Endothelial cell of umbilical vein (primary cell): Measurements from ENCODE around the gene USF3. TPM values are rescaled to one million over a fixed set of nuclear protein-coding genes. Genes with fewer than 3 reads are reported as not detected.

Source experiments
- BruUV-seq: library from RNA; stranded (reverse); fragments of 400-500 nt; replicated peaks from 2 replicates; lab custom pipeline; 2021; lab: Mats Ljungman, UMichigan
- CTCF ChIA-PET: fragments of 300-600, 350-600 bp; sonication (Branson Sonifier 250); formaldehyde crosslinking; loops from one replicate; lab custom pipeline; 2021; ENCODE audit warnings: antibody characterized with exemption, inconsistent platforms; lab: Charles Lee
- POLR2A ChIA-PET: fragments of 300-600, 350-600 bp; sonication (Branson Sonifier 250); formaldehyde crosslinking; loops from one replicate; lab custom pipeline; 2021; ENCODE audit warnings: antibody characterized with exemption, inconsistent platforms; lab: Charles Lee
- DNase-seq: peaks from one replicate; pipeline ENCODE4 v3.0.0-alpha.2; 2011; ENCODE audit warnings: low read depth, low spot score
- FAIRE-seq: peaks from 2 replicates; lab custom pipeline; 2011; peaks lifted over from hg19 to GRCh38; lab: Jason Lieb, UNC
- H2AFZ ChIP-seq: 2 replicates; pipeline ENCODE4 v1.6.0; 2012; ENCODE audit warnings: low read depth, low read length, control low read depth, inconsistent platforms
- H3K27ac ChIP-seq: 2 replicates; pipeline ENCODE4 v1.5.1; 2011; ENCODE audit warnings: low read depth, mild to moderate bottlenecking, control low read depth, low read length, moderate library complexity; ENCODE audit not compliant: insufficient read depth
- H3K27me3 ChIP-seq, 2 experiments: 2 replicates each; pipeline versions ENCODE4 v1.6.0 to v1.6.1; 2011; ENCODE audit warnings: low read length in 2 of 2, mixed read lengths in 1 of 2; ENCODE audit not compliant: control insufficient read depth in 2 of 2, insufficient read depth in 2 of 2
- H3K36me3 ChIP-seq, 2 experiments: 2 replicates in 1 of 2; 3 replicates in 1 of 2; pipeline ENCODE4 v1.5.1; 2011; ENCODE audit warnings: low read length in 2 of 2, mild to moderate bottlenecking in 1 of 2, moderate library complexity in 1 of 2; ENCODE audit not compliant: control insufficient read depth in 2 of 2, insufficient read depth in 2 of 2; ENCODE audit errors: extremely low read depth in 1 of 2
- H3K4me1 ChIP-seq: 3 replicates; pipeline ENCODE4 v1.5.1; 2011; ENCODE audit warnings: mild to moderate bottlenecking, low read length; ENCODE audit not compliant: control insufficient read depth, insufficient read depth; ENCODE audit errors: extremely low read depth
- H3K4me2 ChIP-seq: 2 replicates; pipeline ENCODE4 v1.6.1; 2011; ENCODE audit warnings: low read length, control low read depth, mixed read lengths; ENCODE audit not compliant: insufficient read depth
- H3K4me3 ChIP-seq, 3 experiments: fragments of 200-600 bp in 1 of 3; sonication (generic), shearing (Covaris generic) in 1 of 3; replicated peaks in 1 of 3; 2 replicates each; pipeline ENCODE4 v1.5.1; 2011 to 2016; ENCODE audit warnings: control low read depth in 3 of 3, low read length in 3 of 3, mild to moderate bottlenecking in 2 of 3, inconsistent platforms in 1 of 3, low read depth in 1 of 3, moderate library complexity in 1 of 3; ENCODE audit not compliant: insufficient read depth in 1 of 3
- H3K79me2 ChIP-seq: 2 replicates; pipeline ENCODE4 v1.6.0; 2012; ENCODE audit warnings: low read length, inconsistent platforms; ENCODE audit not compliant: control insufficient read depth, insufficient read depth
- H3K9ac ChIP-seq: replicated peaks from 2 replicates; pipeline ENCODE3; 2011; ENCODE audit warnings: low read length, control low read depth; ENCODE audit not compliant: insufficient read depth; ENCODE audit errors: extremely low read depth
- H3K9me1 ChIP-seq: replicated peaks from 3 replicates; pipeline ENCODE4 v1.6.0; 2011; ENCODE audit warnings: mild to moderate bottlenecking, low read length; ENCODE audit not compliant: control insufficient read depth, insufficient read depth; ENCODE audit errors: extremely low read depth
- H3K9me3 ChIP-seq: replicated peaks from 2 replicates; pipeline ENCODE4 v1.5.1; 2012; ENCODE audit warnings: low read length, inconsistent platforms; ENCODE audit not compliant: control insufficient read depth, insufficient read depth
- H4K20me1 ChIP-seq: replicated peaks from 2 replicates; pipeline ENCODE3; 2011; ENCODE audit warnings: mild to moderate bottlenecking, low read length; ENCODE audit not compliant: control insufficient read depth, insufficient read depth; ENCODE audit errors: extremely low read depth
- EZH2 ChIP-seq: IDR thresholded peaks from 2 replicates; pipeline ENCODE4 v1.6.1; 2012; ENCODE audit warnings: borderline replicate concordance, low read depth, mild to moderate bottlenecking, moderate library complexity, low read length, inconsistent platforms; ENCODE audit not compliant: severe bottlenecking
- FOS ChIP-seq: IDR thresholded peaks from 2 replicates; pipeline ENCODE4 v1.6.1; 2011; ENCODE audit warnings: mild to moderate bottlenecking, low read length, moderate library complexity, borderline replicate concordance; ENCODE audit not compliant: insufficient read depth
- GATA2 ChIP-seq: IDR thresholded peaks from 2 replicates; pipeline ENCODE4 v1.7.0; 2011; ENCODE audit warnings: low read depth, mild to moderate bottlenecking, moderate library complexity, mixed read lengths, low read length; ENCODE audit not compliant: insufficient read length, insufficient read depth
- JUN ChIP-seq: IDR thresholded peaks from 2 replicates; pipeline ENCODE4 v1.6.1; 2011; ENCODE audit warnings: borderline replicate concordance, low read depth; ENCODE audit not compliant: insufficient read length, insufficient read depth
- MYC ChIP-seq: IDR thresholded peaks from one replicate; pipeline ENCODE4 v1.6.1; 2011; ENCODE audit warnings: mild to moderate bottlenecking, low read depth, low read length
- POLR2A ChIP-seq: IDR thresholded peaks from 2 replicates; pipeline ENCODE4 v1.6.1; 2012; ENCODE audit warnings: low read depth, mild to moderate bottlenecking, control low read depth, low read length
- POLR2AphosphoS5 ChIP-seq: IDR thresholded peaks from 2 replicates; pipeline ENCODE4 v1.6.1; 2012; ENCODE audit warnings: low read depth, mild to moderate bottlenecking, control low read depth, low read length, moderate library complexity; ENCODE audit not compliant: insufficient read depth
- dilution Hi-C: fragments of 300-500 bp; cut with MboI; formaldehyde crosslinking; loops from one replicate; pipeline ENCODE4 v1.15.0; 2019; ENCODE audit warnings: low sequenced_read_pairs; ENCODE audit not compliant: extremely low pct_ligation_motif_present
- intact Hi-C: fragments of 100-400 bp; cut with micrococcal nuclease; formaldehyde crosslinking; loops from one replicate; pipeline ENCODE4 v1.10.0; 2022
- polyA plus RNA-seq, 4 experiments: library from polyadenylated mRNA; depleted of rRNA in 3 of 4; stranded (reverse) in 3 of 4; unstranded in 1 of 4; fragments of >200 nt; gene quantifications; 2 replicates each; pipeline versions ENCODE4 v1.2.1 to v1.2.3, GENCODE V29; 2011 to 2012; ENCODE audit warnings: missing spikeins in 1 of 4
- total RNA-seq: library from RNA; stranded (reverse); gene quantifications from 2 replicates; pipeline ENCODE4 v1.2.3, GENCODE V29; 2021
- TF ChIP-seq, protein P1 (sequence below), 2 donors: IDR thresholded peaks; 1 replicate in 1 of 2; 2 replicates in 1 of 2; pipeline ENCODE4 v1.5.1; 2011; ENCODE audit warnings: low read length in 2 of 2, mild to moderate bottlenecking in 2 of 2, moderate library complexity in 2 of 2, control low read depth in 1 of 2, inconsistent platforms in 1 of 2, low read depth in 1 of 2; ENCODE audit not compliant: insufficient read depth in 1 of 2; ENCODE audit errors: extremely low read depth in 1 of 2
- TF ChIP-seq, protein P2 (sequence below): IDR thresholded peaks from 2 replicates; pipeline ENCODE4 v1.6.1; 2011; ENCODE audit not compliant: insufficient read depth, insufficient read length

The USF3 gene
- total and polyA plus RNA-seq, 2 donors (not counting 3 experiments of a cell fraction or from before 2014, with no cell fraction given), result 7.0 to 10.5 TPM

DNA sequence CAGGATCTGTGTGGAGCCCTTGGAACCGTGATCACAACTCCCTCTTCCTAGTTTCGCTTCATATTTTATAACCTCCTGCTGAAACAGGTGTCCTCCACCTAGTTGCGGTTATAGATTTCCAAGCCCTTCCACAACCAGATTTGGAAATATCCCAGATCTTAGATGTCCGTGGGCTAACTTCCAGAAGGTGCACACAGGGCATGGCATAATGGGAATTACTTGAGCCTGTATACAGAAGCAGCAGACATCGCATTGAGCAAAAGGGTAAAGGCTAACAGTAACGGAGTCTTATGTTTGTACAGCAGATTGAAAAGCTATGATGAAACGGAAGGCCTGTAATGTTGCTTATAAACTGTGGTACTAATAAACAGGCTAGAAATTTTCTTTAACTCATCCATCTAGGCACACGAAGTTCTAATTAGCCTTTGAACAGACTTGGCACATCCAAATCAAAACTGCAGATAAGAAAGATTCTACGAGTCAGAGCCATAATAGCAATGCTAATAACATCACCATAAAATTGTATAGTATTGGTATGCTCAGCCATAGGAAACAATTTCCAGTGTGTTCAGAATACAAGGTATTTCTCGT lies 1.2 kb upstream of the USF3 start:
- dilution Hi-C loops (no loop called here), intact Hi-C loops (loop anchor here (2.0 to 10.0 kb wide), 3 partner anchors 140 to 1449 kb away; partner anchors contain the start of genes ATG3, GRAMD1C, SLC35A5 and ZBTB20)
- no peak for TF ChIP-seq MYC
- TF ChIP-seq, protein P1, sequence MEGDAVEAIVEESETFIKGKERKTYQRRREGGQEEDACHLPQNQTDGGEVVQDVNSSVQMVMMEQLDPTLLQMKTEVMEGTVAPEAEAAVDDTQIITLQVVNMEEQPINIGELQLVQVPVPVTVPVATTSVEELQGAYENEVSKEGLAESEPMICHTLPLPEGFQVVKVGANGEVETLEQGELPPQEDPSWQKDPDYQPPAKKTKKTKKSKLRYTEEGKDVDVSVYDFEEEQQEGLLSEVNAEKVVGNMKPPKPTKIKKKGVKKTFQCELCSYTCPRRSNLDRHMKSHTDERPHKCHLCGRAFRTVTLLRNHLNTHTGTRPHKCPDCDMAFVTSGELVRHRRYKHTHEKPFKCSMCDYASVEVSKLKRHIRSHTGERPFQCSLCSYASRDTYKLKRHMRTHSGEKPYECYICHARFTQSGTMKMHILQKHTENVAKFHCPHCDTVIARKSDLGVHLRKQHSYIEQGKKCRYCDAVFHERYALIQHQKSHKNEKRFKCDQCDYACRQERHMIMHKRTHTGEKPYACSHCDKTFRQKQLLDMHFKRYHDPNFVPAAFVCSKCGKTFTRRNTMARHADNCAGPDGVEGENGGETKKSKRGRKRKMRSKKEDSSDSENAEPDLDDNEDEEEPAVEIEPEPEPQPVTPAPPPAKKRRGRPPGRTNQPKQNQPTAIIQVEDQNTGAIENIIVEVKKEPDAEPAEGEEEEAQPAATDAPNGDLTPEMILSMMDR (IDR thresholded peaks at IDR 0.05; ENCODE audit: extremely low read depth in 1 of 2, insufficient read depth in 1 of 2, low read depth in 1 of 2, low read length in 2 of 2), result no peak
- no peak for TF ChIP-seq GATA2
- no peak for TF ChIP-seq POLR2A
- TF ChIP-seq FOS, result no peak
- no peak for TF ChIP-seq JUN
- TF ChIP-seq, protein P2, sequence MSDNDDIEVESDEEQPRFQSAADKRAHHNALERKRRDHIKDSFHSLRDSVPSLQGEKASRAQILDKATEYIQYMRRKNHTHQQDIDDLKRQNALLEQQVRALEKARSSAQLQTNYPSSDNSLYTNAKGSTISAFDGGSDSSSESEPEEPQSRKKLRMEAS, result no peak
- TF ChIP-seq POLR2AphosphoS5, result no peak
- TF ChIP-seq EZH2, result no peak
- Histone ChIP-seq H4K20me1 (no peaks in the 10 kb centered on the region), H2AFZ (peak overlapping the region; percentile 85), H3K4me3 (peak overlapping the region; percentile 37 to 94 (median 90)), H3K9me1 (no peaks in the 10 kb centered on the region), H3K36me3 (no peaks in the 10 kb centered on the region), H3K4me1 (peaks cover 14% of the 10 kb centered on the region), H3K4me2 (peak overlapping the region; percentile 93), H3K9me3 (no peaks in the 10 kb centered on the region), H3K27me3 (no peaks in the 10 kb centered on the region), H3K79me2 (peaks cover 2% of the 10 kb centered on the region), H3K27ac (peak overlapping the region; percentile 30), H3K9ac (peak overlapping the region; percentile 72)
- ChIA-PET CTCF (interaction anchor here (1.0 to 1.1 kb wide), 2 partner anchors 39 to 47 kb away, joined by 4 to 5 read pairs; no protein-coding TSS in a partner anchor), POLR2A (no interaction called here)
- no TSS peak for BruUV-seq
- DNase-seq, result peak; percentile 56
- peak; percentile 37 for FAIRE-seq
